HG02981 (cell line): ENCODE data around the gene ABHD4.
"Not testable (repeated sequence)": the region's sequence is repeated elsewhere in the genome, so short reads cannot be mapped to it uniquely, and the experiment has no call there.

Experiments used
- ATAC-seq: cut with Tn5 transposase; IDR thresholded peaks from one replicate; pipeline ENCODE4 v1.9.1; 2021; ENCODE audit warnings: mild to moderate bottlenecking, moderate library complexity; ENCODE audit not compliant: unreplicated experiment

The ABHD4 gene

GRCh38 chr14:22561661-22562579 lies 36.2 kb upstream of the ABHD4 start:
- no peak for ATAC-seq

- ATAC-seq, result no peak
These were observed 34.1 kb upstream of the ABHD4 start for GRCh38 chr14:22563987-22564386.

GRCh38 chr14:22564463-22564862 lies 33.6 kb upstream of the ABHD4 start:
- no peak for ATAC-seq

- peak; percentile 31 for ATAC-seq
These were observed 32.6 kb upstream of the ABHD4 start for GRCh38 chr14:22565391-22565945.

- ATAC-seq, result not testable (repeated sequence)
These were observed 31.8 kb upstream of the ABHD4 start for GRCh38 chr14:22566266-22566665.

- ATAC-seq, result no peak
These were observed 31.3 kb upstream of the ABHD4 start for GRCh38 chr14:22566845-22567244.

GRCh38 chr14:22567437-22567836 lies 30.7 kb upstream of the ABHD4 start:
- no peak for ATAC-seq

GRCh38 chr14:22569106-22569736 lies 28.9 kb upstream of the ABHD4 start:
- ATAC-seq, result no peak

GRCh38 chr14:22569737-22570131 lies 28.4 kb upstream of the ABHD4 start:
- ATAC-seq, result no peak

GRCh38 chr14:22570132-22570949 lies 27.8 kb upstream of the ABHD4 start:
- ATAC-seq, result peak; percentile 74

- no peak for ATAC-seq
These were observed 25.5 kb upstream of the ABHD4 start for GRCh38 chr14:22572562-22573058.

GRCh38 chr14:22573804-22574203 lies 24.3 kb upstream of the ABHD4 start:
- no peak for ATAC-seq

- ATAC-seq, result no peak
These were observed 20.7 kb upstream of the ABHD4 start for GRCh38 chr14:22577334-22577908.

- ATAC-seq, result no peak
These were observed 18.9 kb upstream of the ABHD4 start for GRCh38 chr14:22579236-22579635.

GRCh38 chr14:22579881-22580280 lies 18.2 kb upstream of the ABHD4 start:
- no peak for ATAC-seq

- ATAC-seq, result no peak
These were observed 17.5 kb upstream of the ABHD4 start for GRCh38 chr14:22580625-22581024.

- no peak for ATAC-seq
These were observed 14.1 kb upstream of the ABHD4 start for GRCh38 chr14:22583994-22584393.

- no peak for ATAC-seq
These were observed 10.9 kb upstream of the ABHD4 start for GRCh38 chr14:22587247-22587646.

GRCh38 chr14:22587677-22588422 lies 10.2 kb upstream of the ABHD4 start:
- ATAC-seq, result not testable (repeated sequence)
